GOT3 (cell line): ENCODE data around the gene TMEM151A.
A peak's percentile ranks its signal among the peaks of the same experiment; 100 is the strongest.
"Not testable (repeated sequence)": the region's sequence is repeated elsewhere in the genome, so short reads cannot be mapped to it uniquely, and the experiment has no call there.

ENCODE experiments used
- DNase-seq: peaks from one replicate; lab custom pipeline; 2025; ENCODE audit warnings: mixed read lengths; lab: John Stamatoyannopoulos, UW

TMEM151A gene

GRCh38 chr11:66309475-66309874 lies 17.8 kb downstream of the TMEM151A start:
- DNase-seq, result no peak

GRCh38 chr11:66310324-66310723 lies 18.6 kb downstream of the TMEM151A start:
- no peak for DNase-seq

GRCh38 chr11:66310803-66311440 lies 19.2 kb downstream of the TMEM151A start:
- not testable (repeated sequence) for DNase-seq

- no peak for DNase-seq
These were observed 19.8 kb downstream of the TMEM151A start for GRCh38 chr11:66311470-66311964.

GRCh38 chr11:66311965-66312548 lies 20.4 kb downstream of the TMEM151A start:
- DNase-seq, result peak; percentile 91

- peak; percentile 98 for DNase-seq
These were observed 21.0 kb downstream of the TMEM151A start for GRCh38 chr11:66312549-66313320.

- DNase-seq, result no peak
These were observed 21.9 kb downstream of the TMEM151A start for GRCh38 chr11:66313321-66314185.

GRCh38 chr11:66314186-66314501 lies 22.4 kb downstream of the TMEM151A start:
- no peak for DNase-seq

GRCh38 chr11:66314561-66315497 lies 23.1 kb downstream of the TMEM151A start:
- no peak for DNase-seq

GRCh38 chr11:66315498-66315885 lies 23.8 kb downstream of the TMEM151A start:
- no peak for DNase-seq

- no peak for DNase-seq
These were observed 24.5 kb downstream of the TMEM151A start for GRCh38 chr11:66315921-66316811.

- peak; percentile 39 for DNase-seq
These were observed 25.2 kb downstream of the TMEM151A start, which contains the start of gene CD248 for GRCh38 chr11:66316849-66317251. Gene CD248 (minus strand): TSS chr11:66317044. CDS start chr11:66317027, 17 bp downstream.

GRCh38 chr11:66317322-66317722 lies 25.6 kb downstream of the TMEM151A start:
- DNase-seq, result no peak

- peak; percentile 20 for DNase-seq
These were observed 26.3 kb downstream of the TMEM151A start for GRCh38 chr11:66317723-66318599.

GRCh38 chr11:66318600-66318970 lies 26.9 kb downstream of the TMEM151A start:
- no peak for DNase-seq

GRCh38 chr11:66320289-66320688 lies 28.6 kb downstream of the TMEM151A start:
- not testable (repeated sequence) for DNase-seq

GRCh38 chr11:66320748-66321147 lies 29.1 kb downstream of the TMEM151A start:
- DNase-seq, result not testable (repeated sequence)

GRCh38 chr11:66321606-66322005 lies 29.9 kb downstream of the TMEM151A start:
- DNase-seq, result no peak
